Kidney (tissue), 14 donors: ENCODE results near the gene KCNQ2. TPM values are rescaled to one million over a fixed set of nuclear protein-coding genes. Genes with fewer than 3 reads are reported as not detected.
"Not testable (repeated sequence)": the region's sequence is repeated elsewhere in the genome, so short reads cannot be mapped to it uniquely, and the experiment has no call there.

Source experiments
- DNase-seq, 5 donors: peaks; one replicate each; pipeline ENCODE4 v3.0.0-alpha.2; 2013 to 2020
- FAIRE-seq: peaks from 2 replicates; lab custom pipeline; 2012; peaks lifted over from hg19 to GRCh38; lab: Jason Lieb, UNC
- H3K27ac ChIP-seq, 2 donors: one replicate each; pipeline ENCODE4 v1.7.0; 2013; ENCODE audit warnings: low read depth in 2 of 2, low read length in 2 of 2, inconsistent platforms in 1 of 2
- H3K27me3 ChIP-seq: one replicate; pipeline ENCODE4 v1.7.1; 2013; ENCODE audit warnings: low read length, inconsistent platforms; ENCODE audit not compliant: control insufficient read depth, insufficient read depth
- H3K36me3 ChIP-seq, 3 donors: one replicate each; pipeline versions ENCODE4 v1.7.0 to v1.7.1; 2013; ENCODE audit warnings: low read length in 3 of 3, control low read depth in 1 of 3, inconsistent platforms in 1 of 3; ENCODE audit not compliant: insufficient read depth in 3 of 3, control insufficient read depth in 2 of 3
- H3K4me1 ChIP-seq, 3 donors: one replicate each; pipeline versions ENCODE4 v1.7.0 to v1.7.1; 2013; ENCODE audit warnings: low read length in 3 of 3, inconsistent platforms in 1 of 3, low read depth in 1 of 3; ENCODE audit not compliant: control insufficient read depth in 2 of 3, insufficient read depth in 2 of 3
- H3K4me3 ChIP-seq, 3 donors: one replicate each; pipeline versions ENCODE4 v1.7.0 to v1.8.1; 2013; ENCODE audit warnings: low read length in 3 of 3, control low read depth in 1 of 3, inconsistent platforms in 1 of 3
- H3K9ac ChIP-seq, 3 donors: one replicate each; pipeline versions ENCODE4 v1.7.0 to v1.7.1; 2013; ENCODE audit warnings: low read length in 3 of 3, control low read depth in 1 of 3, inconsistent platforms in 1 of 3
- H3K9me3 ChIP-seq, 3 donors: one replicate each; pipeline versions ENCODE4 v1.7.0 to v1.7.1; 2013; ENCODE audit warnings: low read length in 3 of 3, control low read depth in 1 of 3, inconsistent platforms in 1 of 3; ENCODE audit not compliant: control insufficient read depth in 2 of 3, insufficient read depth in 1 of 3
- CTCF ChIP-seq: IDR thresholded peaks from 3 replicates; pipeline ENCODE4 v1.5.1; 2012; ENCODE audit warnings: mild to moderate bottlenecking, moderate library complexity, borderline replicate concordance; ENCODE audit not compliant: insufficient read depth; ENCODE audit errors: extremely low read depth
- intact Hi-C: fragments of 100-400 bp; cut with DNase I; formaldehyde crosslinking; loops from one replicate; pipeline ENCODE4 v1.11.1; 2022
- polyA plus RNA-seq: library from polyadenylated mRNA; stranded (reverse); fragments of 350-450 nt; fragmentation: Illumina TruSeq; extraction: RNeasy Lipid Tissue Mini Kit (QIAGEN cat#74804); gene quantifications from one replicate; pipeline ENCODE4 v1.2.3, GENCODE V29; 2014; ENCODE audit warnings: low read depth, low replicate concordance; ENCODE audit not compliant: insufficient read depth
- total RNA-seq: library from RNA; stranded (reverse); fragmentation: NEBNext Ultra II Directional; extraction: Animal tissue kit (Norgen Biotek cat#: 25700); gene quantifications from one replicate; pipeline ENCODE4 v1.2.1, GENCODE V29; 2021
- donor health status: control.
- donor health status: control.
- donor health status: control.
- donor health status: control.
- donor health status: control.
- donor health status: DM: yes; HTN: yes; CAD: no.
- donor health status: Normal renal cell carcinoma (clear cell type).

KCNQ2 gene
- total and polyA plus RNA-seq, 2 donors from 2014 or later, result 2.2 TPM; not detected in 1

- Histone ChIP-seq H3K4me3 (no peak overlapping the region), H3K9ac (no peak overlapping the region), H3K9me3 (no peaks in the 10 kb centered on the region), H3K27ac (no peak overlapping the region), H3K4me1 (peaks cover 0 to 4% (median 0%) of the 10 kb centered on the region in 3 donors), H3K36me3 (no peaks in the 10 kb centered on the region), H3K27me3 (no peaks in the 10 kb centered on the region)
- DNase-seq, result peak in 1 of 5 donors; percentile 62
- intact Hi-C loops, result no loop called here
- TF ChIP-seq CTCF, result no peak
- no peak for FAIRE-seq
These were observed 11.4 kb upstream of the KCNQ2 start for GRCh38 chr20:63483834-63484233.

- intact Hi-C loops, result no loop called here
- Histone ChIP-seq H3K27me3 (no peaks in the 10 kb centered on the region), H3K9ac (no peak overlapping the region), H3K36me3 (no peaks in the 10 kb centered on the region), H3K27ac (no peak overlapping the region), H3K9me3 (no peaks in the 10 kb centered on the region), H3K4me1 (peaks cover 0 to 4% (median 0%) of the 10 kb centered on the region in 3 donors), H3K4me3 (no peak overlapping the region)
- DNase-seq (no peak), FAIRE-seq (no peak)
- TF ChIP-seq CTCF, result no peak
These were observed 9.6 kb upstream of the KCNQ2 start for GRCh38 chr20:63482021-63482587.

- no peaks in the 10 kb centered on the region for H3K9me3 ChIP-seq
- no peaks in the 10 kb centered on the region for H3K27me3 ChIP-seq
- no peak overlapping the region for H3K27ac ChIP-seq
- H3K36me3 ChIP-seq, result no peaks in the 10 kb centered on the region
- no peak overlapping the region for H3K4me3 ChIP-seq
- DNase-seq (no peak), FAIRE-seq (no peak)
- H3K9ac ChIP-seq, result no peak overlapping the region
- H3K4me1 ChIP-seq, result peaks cover 0 to 4% (median 0%) of the 10 kb centered on the region in 3 donors
- intact Hi-C loops, result no loop called here
- TF ChIP-seq CTCF, result no peak
These were observed 9.0 kb upstream of the KCNQ2 start for GRCh38 chr20:63481503-63481902.

- H3K27me3 ChIP-seq, H3K27ac ChIP-seq, H3K36me3 ChIP-seq, DNase-seq, H3K4me3 ChIP-seq, H3K9ac ChIP-seq, H3K9me3 ChIP-seq, H3K4me1 ChIP-seq, intact Hi-C loops, FAIRE-seq: not testable (repeated sequence)
These were observed 7.4 kb upstream of the KCNQ2 start for GRCh38 chr20:63479695-63480419.
